HepG2 (cell line): ENCODE results near the gene SYTL2. TPM values are rescaled to one million over a fixed set of nuclear protein-coding genes. Genes with fewer than 3 reads are reported as not detected.

Source experiments
- ZNF615 ChIP-seq: sonication (generic); formaldehyde crosslinking; IDR thresholded peaks from 2 replicates; pipeline ENCODE4 v1.5.0; 2020; ENCODE audit warnings: mild to moderate bottlenecking, missing genetic modification reagents, borderline replicate concordance
- ZNF687 ChIP-seq: sonication (generic); formaldehyde crosslinking; IDR thresholded peaks from 2 replicates; pipeline ENCODE4 v1.5.1; 2020; ENCODE audit warnings: mild to moderate bottlenecking, missing genetic modification reagents, moderate library complexity
- ZNF710 ChIP-seq: sonication (generic); formaldehyde crosslinking; IDR thresholded peaks from 2 replicates; pipeline ENCODE4 v1.5.0; 2020; ENCODE audit warnings: mild to moderate bottlenecking, missing genetic modification reagents, borderline replicate concordance
- polyA plus RNA-seq, 8 experiments: library from polyadenylated mRNA; depleted of rRNA in 3 of 8; stranded (reverse) in 7 of 8; unstranded in 1 of 8; fragments of >200 nt; fragmentation: Illumina TruSeq in 4 of 8; extraction: Trizol in 4 of 8; gene quantifications; 2 replicates each; pipeline versions ENCODE4 v1.2.1 to v1.2.3, GENCODE V29; 2011 to 2016; ENCODE audit warnings: low read depth in 4 of 8, missing spikeins in 1 of 8, mixed read lengths in 1 of 8; ENCODE audit not compliant: insufficient read depth in 1 of 8
- total RNA-seq, 5 experiments: library from RNA; depleted of rRNA; stranded (reverse); fragments of >200 nt; fragmentation: Illumina TruSeq; extraction: Trizol; gene quantifications; 2 replicates each; pipeline ENCODE4 v1.2.3, GENCODE V29; 2016; ENCODE audit warnings: low read depth in 1 of 5
- TF ChIP-seq, protein P1 (sequence below): sonication (generic); formaldehyde crosslinking; IDR thresholded peaks from 2 replicates; pipeline ENCODE4 v1.5.1; 2020; ENCODE audit warnings: missing genetic modification reagents, mild to moderate bottlenecking, borderline replicate concordance
- TF ChIP-seq, protein P2 (sequence below): sonication (generic); formaldehyde crosslinking; IDR thresholded peaks from 2 replicates; pipeline ENCODE4 v1.5.1; 2020; ENCODE audit warnings: missing genetic modification reagents, mild to moderate bottlenecking, borderline replicate concordance

SYTL2 gene
- total and polyA plus RNA-seq, 2 of the 13 experiments (the other 11 are each of a cell fraction or from before 2014, with no cell fraction given), result 0.77 to 0.90 TPM

DNA sequence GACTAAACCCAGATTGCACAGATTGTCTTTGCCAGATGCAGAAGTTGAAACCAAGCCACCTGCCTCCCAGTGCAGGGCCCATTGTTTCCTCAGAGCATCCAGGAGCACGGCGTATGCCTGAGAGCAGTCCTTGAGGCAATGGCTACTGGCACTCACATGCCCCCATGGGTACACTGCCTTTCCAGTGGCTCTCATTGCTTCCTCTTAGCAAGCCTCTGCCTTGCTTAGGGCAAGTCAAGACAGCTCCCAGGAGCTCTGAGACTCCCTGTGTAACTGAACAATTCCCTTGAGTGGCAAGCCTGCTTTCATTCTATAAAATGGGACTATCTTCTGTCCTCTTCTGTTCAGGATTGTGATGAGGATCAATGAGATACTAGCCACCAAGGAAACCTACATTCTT is 4.1 kb downstream of the SYTL2 start (continued):
- TF ChIP-seq ZNF687 (CRISPR knock-in tag), result no peak
- TF ChIP-seq ZNF615 (CRISPR knock-in tag), result no peak
- TF ChIP-seq ZNF710 (CRISPR knock-in tag), result no peak
- TF ChIP-seq, protein P1, sequence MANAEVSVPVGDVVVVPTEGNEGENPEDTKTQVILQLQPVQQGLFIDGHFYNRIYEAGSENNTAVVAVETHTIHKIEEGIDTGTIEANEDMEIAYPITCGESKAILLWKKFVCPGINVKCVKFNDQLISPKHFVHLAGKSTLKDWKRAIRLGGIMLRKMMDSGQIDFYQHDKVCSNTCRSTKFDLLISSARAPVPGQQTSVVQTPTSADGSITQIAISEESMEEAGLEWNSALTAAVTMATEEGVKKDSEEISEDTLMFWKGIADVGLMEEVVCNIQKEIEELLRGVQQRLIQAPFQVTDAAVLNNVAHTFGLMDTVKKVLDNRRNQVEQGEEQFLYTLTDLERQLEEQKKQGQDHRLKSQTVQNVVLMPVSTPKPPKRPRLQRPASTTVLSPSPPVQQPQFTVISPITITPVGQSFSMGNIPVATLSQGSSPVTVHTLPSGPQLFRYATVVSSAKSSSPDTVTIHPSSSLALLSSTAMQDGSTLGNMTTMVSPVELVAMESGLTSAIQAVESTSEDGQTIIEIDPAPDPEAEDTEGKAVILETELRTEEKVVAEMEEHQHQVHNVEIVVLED (CRISPR knock-in tag), result no peak
- TF ChIP-seq, protein P2, sequence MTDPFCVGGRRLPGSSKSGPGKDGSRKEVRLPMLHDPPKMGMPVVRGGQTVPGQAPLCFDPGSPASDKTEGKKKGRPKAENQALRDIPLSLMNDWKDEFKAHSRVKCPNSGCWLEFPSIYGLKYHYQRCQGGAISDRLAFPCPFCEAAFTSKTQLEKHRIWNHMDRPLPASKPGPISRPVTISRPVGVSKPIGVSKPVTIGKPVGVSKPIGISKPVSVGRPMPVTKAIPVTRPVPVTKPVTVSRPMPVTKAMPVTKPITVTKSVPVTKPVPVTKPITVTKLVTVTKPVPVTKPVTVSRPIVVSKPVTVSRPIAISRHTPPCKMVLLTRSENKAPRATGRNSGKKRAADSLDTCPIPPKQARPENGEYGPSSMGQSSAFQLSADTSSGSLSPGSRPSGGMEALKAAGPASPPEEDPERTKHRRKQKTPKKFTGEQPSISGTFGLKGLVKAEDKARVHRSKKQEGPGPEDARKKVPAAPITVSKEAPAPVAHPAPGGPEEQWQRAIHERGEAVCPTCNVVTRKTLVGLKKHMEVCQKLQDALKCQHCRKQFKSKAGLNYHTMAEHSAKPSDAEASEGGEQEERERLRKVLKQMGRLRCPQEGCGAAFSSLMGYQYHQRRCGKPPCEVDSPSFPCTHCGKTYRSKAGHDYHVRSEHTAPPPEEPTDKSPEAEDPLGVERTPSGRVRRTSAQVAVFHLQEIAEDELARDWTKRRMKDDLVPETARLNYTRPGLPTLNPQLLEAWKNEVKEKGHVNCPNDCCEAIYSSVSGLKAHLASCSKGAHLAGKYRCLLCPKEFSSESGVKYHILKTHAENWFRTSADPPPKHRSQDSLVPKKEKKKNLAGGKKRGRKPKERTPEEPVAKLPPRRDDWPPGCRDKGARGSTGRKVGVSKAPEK (CRISPR knock-in tag), result no peak
